Panc1 (cell line): ENCODE results near the gene OGFRL1. TPM values are rescaled to one million over a fixed set of nuclear protein-coding genes. Genes with fewer than 3 reads are reported as not detected.
A peak's percentile ranks its signal among the peaks of the same experiment; 100 is the strongest.

Source experiments
- ATAC-seq: fragments of 200-7000 bp; cut with Tn5 transposase; 2 replicates; pipeline ENCODE4 v1.9.1; 2020; ENCODE audit warnings: mild to moderate bottlenecking, moderate library complexity
- BruUV-seq: library from RNA; stranded (reverse); fragments of 400-500 nt; replicated peaks from 2 replicates; lab custom pipeline; 2021; lab: Mats Ljungman, UMichigan
- CTCF ChIA-PET: fragments of 300-600 bp; sonication (Branson Sonifier 250); formaldehyde crosslinking; loops from one replicate; lab custom pipeline; 2022; ENCODE audit warnings: antibody characterized with exemption; lab: Charles Lee
- POLR2A ChIA-PET: fragments of 300-600 bp; sonication (Branson Sonifier 250); formaldehyde crosslinking; loops from one replicate; lab custom pipeline; 2022; ENCODE audit warnings: antibody characterized with exemption; lab: Charles Lee
- DNase-seq: peaks from one replicate; pipeline ENCODE4 v3.0.0-alpha.2; 2010; ENCODE audit warnings: low read depth, low spot score
- H3K27ac ChIP-seq: 2 replicates; pipeline ENCODE4 v1.5.1; 2011; ENCODE audit warnings: mild to moderate bottlenecking, low read length, inconsistent platforms
- H3K27me3 ChIP-seq: fragments of 200-500 bp; sonication (Bioruptor generic); 2 replicates; pipeline ENCODE4 v1.6.0; 2014; ENCODE audit warnings: low read length, inconsistent platforms; ENCODE audit not compliant: control insufficient read depth, insufficient read depth
- H3K36me3 ChIP-seq: fragments of 200-500 bp; sonication (Bioruptor generic); 2 replicates; pipeline ENCODE4 v1.5.1; 2014; ENCODE audit warnings: inconsistent platforms, mild to moderate bottlenecking, low read length, moderate library complexity; ENCODE audit not compliant: control insufficient read depth, insufficient read depth
- H3K4me1 ChIP-seq: 2 replicates; pipeline ENCODE4 v1.5.1; 2011; ENCODE audit warnings: inconsistent platforms, mild to moderate bottlenecking, low read length, moderate library complexity; ENCODE audit not compliant: control insufficient read depth, insufficient read depth
- H3K4me3 ChIP-seq, 2 experiments: 2 replicates each; pipeline ENCODE4 v1.5.1; 2011 to 2012; ENCODE audit warnings: low read depth in 2 of 2, low read length in 2 of 2, mild to moderate bottlenecking in 2 of 2, inconsistent platforms in 1 of 2, moderate library complexity in 1 of 2
- H3K9me3 ChIP-seq: fragments of 200-500 bp; sonication (Bioruptor generic); 2 replicates; pipeline ENCODE4 v1.5.1; 2014; ENCODE audit warnings: low read depth, mild to moderate bottlenecking, inconsistent platforms, low read length, moderate library complexity; ENCODE audit not compliant: control insufficient read depth, insufficient read depth
- POLR2AphosphoS5 ChIP-seq: IDR thresholded peaks from 2 replicates; pipeline ENCODE4 v1.6.1; 2012; ENCODE audit warnings: mild to moderate bottlenecking, low read depth, low read length, moderate library complexity
- REST ChIP-seq, 2 experiments: IDR thresholded peaks; 2 replicates each; pipeline ENCODE4 v1.6.1; 2011 to 2012; ENCODE audit warnings: low read depth in 2 of 2, control low read depth in 1 of 2, low read length in 1 of 2, mild to moderate bottlenecking in 1 of 2, moderate library complexity in 1 of 2; ENCODE audit not compliant: insufficient read depth in 1 of 2
- SIN3A ChIP-seq: IDR thresholded peaks from 2 replicates; pipeline ENCODE4 v1.6.1; 2012; ENCODE audit warnings: low read depth, mild to moderate bottlenecking, low read length, moderate library complexity, borderline replicate concordance; ENCODE audit not compliant: insufficient read depth
- TCF7L2 ChIP-seq: IDR thresholded peaks from 2 replicates; pipeline ENCODE4 v1.6.1; 2011; ENCODE audit warnings: mild to moderate bottlenecking, low read depth, low read length, inconsistent platforms
- in situ Hi-C: cut with HindIII; loops from 2 replicates; pipeline ENCODE4 v1.10.0; 2016; ENCODE audit warnings: low sequenced_read_pairs, low pct_unique_long_range_greater_than_20kb
- intact Hi-C: fragments of 100-400 bp; cut with micrococcal nuclease; formaldehyde crosslinking; loops from one replicate; pipeline ENCODE4 v1.10.0; 2022; ENCODE audit not compliant: unreplicated experiment
- total RNA-seq: library from RNA; stranded (reverse); gene quantifications from one replicate; pipeline ENCODE4 v1.2.1, GENCODE V29; 2021; ENCODE audit not compliant: unreplicated experiment
- TF ChIP-seq, protein P1 (sequence below): fragments of 450-650 bp; IDR thresholded peaks from 2 replicates; pipeline ENCODE4 v1.5.1; 2017; ENCODE audit warnings: mild to moderate bottlenecking

The OGFRL1 gene
- total RNA-seq, 1 experiment from 2014 or later, result 17.2 TPM

- H3K4me3 ChIP-seq, result no peak overlapping the region
- H3K4me1 ChIP-seq, result peaks cover 21% of the 10 kb centered on the region
- no peak for DNase-seq
- H3K36me3 ChIP-seq, result 0 out of 2 replicates have a peak, but pooled peaks cover 2% of the 10 kb centered on the region
- TF ChIP-seq TCF7L2, result no peak
- TF ChIP-seq REST (IDR thresholded peaks at IDR 0.05; ENCODE audit: insufficient read depth in 1 of 2, low read depth in 2 of 2, low read length in 1 of 2), result no peak
- TF ChIP-seq SIN3A, result no peak
- TF ChIP-seq, protein P1, sequence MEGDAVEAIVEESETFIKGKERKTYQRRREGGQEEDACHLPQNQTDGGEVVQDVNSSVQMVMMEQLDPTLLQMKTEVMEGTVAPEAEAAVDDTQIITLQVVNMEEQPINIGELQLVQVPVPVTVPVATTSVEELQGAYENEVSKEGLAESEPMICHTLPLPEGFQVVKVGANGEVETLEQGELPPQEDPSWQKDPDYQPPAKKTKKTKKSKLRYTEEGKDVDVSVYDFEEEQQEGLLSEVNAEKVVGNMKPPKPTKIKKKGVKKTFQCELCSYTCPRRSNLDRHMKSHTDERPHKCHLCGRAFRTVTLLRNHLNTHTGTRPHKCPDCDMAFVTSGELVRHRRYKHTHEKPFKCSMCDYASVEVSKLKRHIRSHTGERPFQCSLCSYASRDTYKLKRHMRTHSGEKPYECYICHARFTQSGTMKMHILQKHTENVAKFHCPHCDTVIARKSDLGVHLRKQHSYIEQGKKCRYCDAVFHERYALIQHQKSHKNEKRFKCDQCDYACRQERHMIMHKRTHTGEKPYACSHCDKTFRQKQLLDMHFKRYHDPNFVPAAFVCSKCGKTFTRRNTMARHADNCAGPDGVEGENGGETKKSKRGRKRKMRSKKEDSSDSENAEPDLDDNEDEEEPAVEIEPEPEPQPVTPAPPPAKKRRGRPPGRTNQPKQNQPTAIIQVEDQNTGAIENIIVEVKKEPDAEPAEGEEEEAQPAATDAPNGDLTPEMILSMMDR, result no peak
- no peak for TF ChIP-seq POLR2AphosphoS5
- intact Hi-C loops (no loop called here), in situ Hi-C loops (no loop called here)
- H3K9me3 ChIP-seq, result no peaks in the 10 kb centered on the region
- no TSS peak for BruUV-seq
- no peak for ATAC-seq
- POLR2A ChIA-PET, result no interaction called here
- peak overlapping the region; percentile 14; the same call in 1 of the 2 replicates for H3K27ac ChIP-seq
- CTCF ChIA-PET, result no interaction called here
- H3K27me3 ChIP-seq, result no peaks in the 10 kb centered on the region
Observed at GRCh38 chr6:71290611-71291010, 2.0 kb downstream of the OGFRL1 start.

- H3K27me3 ChIP-seq, result no peaks in the 10 kb centered on the region
- BruUV-seq, result no TSS peak
- ATAC-seq, result no peak
- no peak overlapping the region for H3K27ac ChIP-seq
- H3K9me3 ChIP-seq, result no peaks in the 10 kb centered on the region
- 0 out of 2 replicates have a peak, but pooled peaks cover 2% of the 10 kb centered on the region for H3K36me3 ChIP-seq
- ChIA-PET POLR2A (no interaction called here), CTCF (no interaction called here)
- in situ Hi-C loops, result no loop called here
- no peak for DNase-seq
- TF ChIP-seq TCF7L2, result no peak
- TF ChIP-seq REST (IDR thresholded peaks at IDR 0.05; ENCODE audit: insufficient read depth in 1 of 2, low read depth in 2 of 2, low read length in 1 of 2), result no peak
- TF ChIP-seq, protein P1, result no peak
- TF ChIP-seq POLR2AphosphoS5, result no peak
- no peak for TF ChIP-seq SIN3A
- peaks cover 21% of the 10 kb centered on the region for H3K4me1 ChIP-seq
- H3K4me3 ChIP-seq, result no peak overlapping the region
- intact Hi-C loops, result no loop called here
Observed at GRCh38 chr6:71292001-71292400, 3.4 kb downstream of the OGFRL1 start.
